Measurements from ENCODE around the gene TOR1A.
"Not testable (repeated sequence)": the region's sequence is repeated elsewhere in the genome, so short reads cannot be mapped to it uniquely, and the experiment has no call there.

- TF ChIP-seq ZNF274 (IDR thresholded peaks at IDR 0.05; ENCODE audit: low read depth, low read length); SUZ12 (IDR thresholded peaks at IDR 0.05; ENCODE audit: extremely low read depth, insufficient read depth, insufficient read length): not testable (repeated sequence)
These were observed 27.9 kb downstream of the TOR1A start for GRCh38 chr9:129796029-129796428.

Measured in NT2/D1 (cell line).